Fibroblast of skin of left quadriceps (primary cell): ENCODE results near the gene ZNF496.

ENCODE experiments used
- DNase-seq, 2 experiments: peaks; one replicate each; pipeline ENCODE4 v3.0.0-alpha.2; 2013; ENCODE audit warnings: low read depth in 2 of 2

ZNF496 gene

GRCh38 chr1:247328311-247328710, 3.4 kb downstream of the ZNF496 start:
- DNase-seq, result no peak

- DNase-seq, result no peak
Observed at GRCh38 chr1:247326411-247327130, 5.1 kb downstream of the ZNF496 start.

- DNase-seq, result no peak
Observed at GRCh38 chr1:247324923-247325322, 6.7 kb downstream of the ZNF496 start.

- DNase-seq, result no peak
Observed at GRCh38 chr1:247324204-247324787, 7.4 kb downstream of the ZNF496 start.

- DNase-seq, result no peak
Observed at GRCh38 chr1:247322849-247323586, 8.6 kb downstream of the ZNF496 start.

- DNase-seq, result no peak
Observed at GRCh38 chr1:247322442-247322841, 9.2 kb downstream of the ZNF496 start.

- DNase-seq, result no peak
Observed at GRCh38 chr1:247317702-247318101, 14.0 kb downstream of the ZNF496 start.

GRCh38 chr1:247316590-247317197, 15.0 kb downstream of the ZNF496 start:
- no peak for DNase-seq

- DNase-seq, result no peak
Observed at GRCh38 chr1:247304031-247304430, 27.6 kb downstream of the ZNF496 start.

GRCh38 chr1:247303216-247303615, 28.5 kb downstream of the ZNF496 start:
- no peak for DNase-seq

GRCh38 chr1:247301176-247301540, 30.5 kb downstream of the ZNF496 start:
- no peak for DNase-seq

GRCh38 chr1:247300491-247301175, 31.0 kb downstream of the ZNF496 start:
- no peak for DNase-seq

- no peak for DNase-seq
Observed at GRCh38 chr1:247299723-247300381, 31.8 kb downstream of the ZNF496 start.

GRCh38 chr1:247298701-247299100, 33.0 kb downstream of the ZNF496 start:
- no peak for DNase-seq

- no peak for DNase-seq
Observed at GRCh38 chr1:247298124-247298481, 33.6 kb downstream of the ZNF496 start.

- no peak for DNase-seq
Observed at GRCh38 chr1:247297263-247298123, 34.2 kb downstream of the ZNF496 start.

GRCh38 chr1:247296599-247297180, 35.0 kb downstream of the ZNF496 start:
- DNase-seq, result no peak

- DNase-seq, result no peak
Observed at GRCh38 chr1:247295746-247296145, 35.9 kb downstream of the ZNF496 start.

- no peak for DNase-seq
Observed at GRCh38 chr1:247295274-247295684, 36.4 kb downstream of the ZNF496 start.

GRCh38 chr1:247294282-247294681, 37.4 kb downstream of the ZNF496 start:
- DNase-seq, result peak; percentile 14 to 21
